ENCODE data around the gene COL4A1.

COL4A1 gene

GRCh38 chr13:110231348-110232047 is 75.5 kb downstream of the COL4A1 start:
- DNase-seq, result no peak

DNA sequence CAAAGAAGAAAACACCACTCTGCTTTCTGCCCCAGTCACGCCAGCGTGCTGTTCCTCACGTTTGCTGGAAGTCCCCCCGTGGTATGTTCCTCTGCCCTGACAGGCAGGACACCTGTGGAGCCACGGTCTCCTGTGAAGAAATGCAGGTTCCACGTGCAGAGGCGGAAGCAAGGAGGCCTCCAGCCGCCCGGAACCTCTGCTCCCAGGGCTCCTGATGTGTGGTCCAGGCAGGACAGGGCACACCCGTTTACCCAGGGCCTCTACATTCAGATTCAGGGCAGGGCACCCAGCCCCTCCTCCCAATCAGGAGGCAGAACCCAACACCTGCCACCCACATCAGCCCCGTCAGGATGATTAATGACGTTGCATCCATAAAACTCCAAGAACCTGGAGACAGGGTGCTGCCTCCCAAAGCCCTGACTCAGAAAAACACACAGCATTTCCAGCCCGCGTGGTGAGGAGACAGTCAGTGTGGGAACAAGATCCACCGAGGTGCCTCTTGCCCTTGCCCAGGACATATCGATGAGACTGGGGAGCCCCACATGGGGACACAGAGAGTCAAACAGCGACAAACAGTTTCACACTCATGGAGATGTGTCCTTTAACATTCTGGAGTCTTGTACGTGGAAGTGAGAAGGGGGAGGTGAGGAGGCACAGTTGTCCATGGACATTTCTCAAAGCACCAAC is 76.2 kb downstream of the COL4A1 start:
- DNase-seq, result no peak

- DNase-seq, result no peak
These were observed 76.9 kb downstream of the COL4A1 start for GRCh38 chr13:110229905-110230563.

- DNase-seq, result no peak
These were observed 77.7 kb downstream of the COL4A1 start for GRCh38 chr13:110228936-110229904.

DNA sequence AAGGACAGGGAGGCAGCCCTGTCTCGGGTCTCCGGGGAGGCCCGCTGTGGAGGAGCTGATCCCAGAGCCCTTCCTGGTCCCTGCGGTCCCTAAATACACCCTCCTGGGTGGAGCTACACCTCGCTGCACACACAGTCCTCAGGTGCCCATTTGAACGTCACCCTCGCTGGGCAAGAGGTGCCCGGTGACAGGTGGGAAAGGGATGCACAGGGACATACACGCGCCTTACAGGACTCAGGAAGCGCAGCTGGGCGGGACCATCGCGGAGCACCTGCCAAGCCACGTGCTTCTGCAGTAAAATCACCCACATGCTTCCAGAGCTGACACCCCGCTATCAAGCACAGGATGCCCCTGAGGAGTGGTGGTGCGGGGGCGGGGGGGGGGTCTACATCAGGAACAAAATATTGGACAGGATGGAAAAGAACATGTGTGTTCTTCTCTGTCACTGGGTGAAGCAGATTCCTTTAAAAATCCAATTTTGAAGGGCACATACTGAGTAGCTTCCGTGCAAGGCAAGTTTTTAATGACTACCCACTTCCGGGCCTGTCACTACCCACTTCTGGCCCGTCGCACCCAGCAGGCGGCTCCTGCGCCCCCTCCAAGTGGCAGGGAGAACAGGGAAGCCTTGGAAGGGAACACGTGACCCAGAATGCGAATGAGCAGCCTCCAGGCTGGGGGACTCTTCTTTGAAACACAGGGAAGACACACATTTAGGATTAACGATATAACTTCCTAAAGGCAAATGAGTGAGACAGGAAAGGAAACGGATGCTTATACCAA is 78.9 kb downstream of the COL4A1 start:
- DNase-seq, result no peak

- DNase-seq, result no peak
These were observed 79.5 kb downstream of the COL4A1 start for GRCh38 chr13:110227416-110227815.

DNA sequence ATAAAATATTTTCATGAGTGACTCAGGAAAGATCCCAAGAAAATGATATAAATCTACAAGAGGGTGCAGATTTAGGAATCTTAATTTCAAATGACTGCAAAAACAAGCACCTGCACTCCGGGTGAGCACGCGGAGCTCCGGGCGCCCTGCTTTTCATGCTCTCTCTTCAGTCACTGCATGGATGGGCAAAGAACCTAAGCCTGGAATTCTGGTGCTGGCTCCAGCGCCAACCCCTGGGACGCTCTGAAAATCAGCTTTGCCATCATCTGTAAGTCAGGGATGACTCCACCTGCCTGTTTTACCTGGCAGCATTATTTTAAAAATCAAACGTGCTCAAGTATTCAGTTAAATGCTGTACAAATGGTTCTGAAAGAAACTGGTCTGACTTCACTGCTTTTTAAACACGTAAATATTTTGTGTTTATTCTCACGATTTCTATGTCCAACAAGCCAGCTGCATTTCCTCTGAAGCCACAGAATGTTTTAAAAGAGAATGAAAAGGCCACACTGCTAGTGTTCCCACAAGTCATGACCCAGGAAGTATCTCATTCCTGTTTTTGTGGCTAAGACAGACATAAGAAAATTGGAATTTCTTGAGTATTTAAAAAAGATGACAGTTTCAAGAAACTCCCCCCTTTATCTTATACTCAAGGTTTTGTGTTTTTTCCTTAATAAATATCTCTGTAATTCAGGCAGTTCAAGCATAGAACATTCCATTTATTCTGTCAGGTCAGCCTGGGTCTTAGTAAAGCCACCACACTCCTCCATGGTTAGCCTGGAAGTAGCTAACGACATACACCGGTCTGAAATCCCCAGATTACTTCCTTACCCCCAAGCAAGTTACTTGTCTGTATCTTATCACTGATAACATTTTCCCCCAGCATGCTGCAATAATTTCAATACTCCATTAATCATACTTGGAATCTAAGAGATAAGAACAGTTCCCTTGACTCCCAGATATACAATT is 81.1 kb downstream of the COL4A1 start:
- DNase-seq, result peak; percentile 58

DNA sequence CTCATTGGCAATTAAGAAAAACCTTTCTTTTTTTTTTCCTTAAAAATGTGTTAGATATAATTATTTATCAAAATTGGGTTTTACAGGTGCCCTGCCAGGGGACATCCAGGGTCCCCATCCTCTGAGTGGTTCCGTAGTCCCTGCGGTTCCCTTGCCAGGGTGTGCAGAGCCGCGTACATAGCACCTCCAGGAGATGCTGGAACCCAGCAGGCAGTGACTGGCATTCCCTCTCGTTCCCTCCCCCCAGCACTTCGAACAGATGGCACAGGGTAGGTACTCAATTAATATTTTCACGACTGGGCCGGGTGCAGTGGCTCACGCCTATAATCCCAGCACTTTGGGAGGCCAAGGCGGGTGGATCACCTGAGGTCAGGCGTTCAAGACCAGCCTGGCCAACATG is 82.0 kb downstream of the COL4A1 start:
- no peak for DNase-seq

DNA sequence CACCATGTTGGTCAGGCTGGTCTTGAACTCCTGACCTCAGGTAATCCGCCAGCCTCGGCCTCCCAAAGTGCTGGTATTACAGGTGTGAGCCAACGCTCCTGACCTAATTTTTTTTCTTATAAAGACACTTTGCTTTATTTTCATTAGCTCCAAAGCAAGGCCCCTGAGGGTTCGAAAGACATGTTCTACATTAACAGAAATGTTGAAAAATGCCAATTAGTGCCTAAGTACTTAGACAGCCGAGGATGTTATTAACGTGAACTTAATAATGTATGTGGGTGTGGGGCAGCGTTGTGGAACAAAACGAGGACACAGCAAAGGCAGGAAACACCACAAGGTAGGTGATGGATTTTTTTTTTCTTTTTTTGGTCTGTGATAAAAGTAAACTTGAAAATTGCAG is 82.4 kb downstream of the COL4A1 start:
- DNase-seq, result no peak

- no peak for DNase-seq
These were observed 85.4 kb downstream of the COL4A1 start for GRCh38 chr13:110221406-110222117.

GRCh38 chr13:110220471-110220870 is 86.5 kb downstream of the COL4A1 start:
- no peak for DNase-seq

DNA sequence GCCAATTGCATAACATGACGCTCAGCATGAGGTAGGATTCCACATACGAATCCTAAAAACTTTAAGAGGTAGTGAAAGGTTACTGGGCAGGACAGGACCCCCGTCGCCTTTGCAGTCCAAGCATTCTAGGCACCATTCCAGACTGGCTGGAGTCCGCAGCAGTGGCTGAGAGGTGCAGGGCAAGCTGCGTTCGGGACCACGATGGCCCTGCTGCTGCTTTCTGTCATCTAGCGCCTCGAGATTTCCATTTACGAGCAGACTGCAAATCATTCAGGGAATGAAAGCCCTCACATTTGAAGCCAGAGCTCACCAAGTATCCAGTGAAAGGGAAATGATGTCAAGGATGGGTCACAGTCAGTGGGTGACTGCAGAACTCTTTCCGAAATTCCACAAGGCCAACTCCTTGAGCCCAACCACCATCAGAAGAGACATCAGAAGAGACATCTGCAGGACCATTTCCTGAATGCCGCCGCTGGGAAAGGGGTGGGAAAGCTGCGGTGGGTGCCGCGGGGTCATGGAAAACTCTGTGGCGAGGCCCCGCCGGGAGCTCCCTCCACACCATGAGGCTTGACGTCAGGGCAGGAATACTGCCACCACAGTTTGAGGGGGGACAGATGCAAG is 88.3 kb downstream of the COL4A1 start:
- no peak for DNase-seq

DNA sequence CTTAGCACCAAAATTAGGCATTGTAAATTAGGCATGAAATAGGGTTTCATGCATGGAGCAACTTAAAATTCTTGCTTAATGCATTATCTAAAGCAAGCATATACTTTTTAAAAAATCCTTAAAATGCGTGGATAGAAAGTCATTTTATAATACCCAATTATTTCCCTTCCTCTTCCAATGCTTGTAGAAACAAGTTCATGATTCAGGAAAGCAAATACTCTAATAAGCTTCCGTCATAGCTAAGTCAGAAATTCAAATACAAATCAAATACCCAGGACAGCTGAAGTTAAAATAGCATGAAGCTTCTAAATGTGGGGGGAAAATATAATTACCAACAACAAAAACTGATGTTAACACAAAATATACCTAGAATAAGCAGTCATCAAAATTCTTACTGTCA is 89.1 kb downstream of the COL4A1 start:
- DNase-seq, result no peak

- DNase-seq, result no peak
These were observed 89.9 kb downstream of the COL4A1 start for GRCh38 chr13:110217085-110217484.

GRCh38 chr13:110216398-110217041 is 90.4 kb downstream of the COL4A1 start:
- DNase-seq, result peak; percentile 68

GRCh38 chr13:110216006-110216397 is 91.0 kb downstream of the COL4A1 start:
- DNase-seq, result no peak

- no peak for DNase-seq
These were observed 91.4 kb downstream of the COL4A1 start for GRCh38 chr13:110215606-110216005.

- peak; percentile 50 for DNase-seq
These were observed 92.3 kb downstream of the COL4A1 start for GRCh38 chr13:110214637-110215036.

DNA sequence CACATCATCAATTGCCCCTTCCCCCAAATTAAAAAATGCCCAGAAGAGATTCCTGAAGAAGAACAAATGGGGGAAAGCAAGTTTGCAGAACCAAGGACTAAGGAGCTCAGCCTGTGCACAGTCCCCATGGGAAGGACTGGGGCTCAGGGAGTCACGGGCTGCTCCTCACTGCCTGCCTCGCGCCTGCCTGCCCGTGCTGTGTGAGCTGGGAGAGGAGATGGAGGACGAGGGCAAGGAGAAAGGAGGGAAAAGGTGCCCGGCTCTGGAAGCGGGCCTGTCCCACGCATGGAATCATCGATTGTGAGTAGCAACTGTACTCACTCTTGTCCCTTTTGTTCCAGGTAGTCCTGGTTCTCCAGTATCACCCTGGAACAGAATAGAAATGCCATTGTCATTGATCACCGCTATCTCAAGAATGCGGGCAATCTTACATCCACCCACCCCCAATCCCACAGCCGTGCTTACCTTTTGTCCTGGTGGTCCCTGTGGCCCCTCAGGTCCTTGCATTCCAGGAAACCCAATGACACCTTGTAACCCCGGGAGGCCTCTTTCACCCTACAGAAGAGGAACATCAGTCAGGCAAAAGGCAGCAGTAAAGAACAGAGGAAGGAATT is 93.4 kb downstream of the COL4A1 start:
- DNase-seq, result no peak
